Measurements from ENCODE around the gene GABRD. TPM values are rescaled to one million over a fixed set of nuclear protein-coding genes. Genes with fewer than 3 reads are reported as not detected.

GABRD gene
- total and polyA plus RNA-seq, 10 of the 15 experiments (the other 5 are each of a cell fraction or from before 2014, with no cell fraction given) = not detected

GRCh38 chr1:2059290-2059953 is 40.3 kb downstream of the GABRD start:
- Histone ChIP-seq H2AFZ (ENCODE audit: control insufficient read depth, low read depth, low read length) (no peak overlapping the region), H3K27me3 (replicated peaks in 1 of 2; ENCODE audit: control insufficient read depth in 2 of 2, insufficient read depth in 2 of 2, low read length in 1 of 2) (no peaks in the 10 kb centered on the region), H3K79me2 (ENCODE audit: control insufficient read depth, insufficient read depth, low read length) (no peaks in the 10 kb centered on the region), H3K9ac (ENCODE audit: control insufficient read depth, insufficient read depth, low read length) (no peak overlapping the region), H3K9me3 (replicated peaks; ENCODE audit: control insufficient read depth, insufficient read depth, low read length) (peaks cover under 1% of the 10 kb centered on the region; the same call in 1 of the 3 replicates), H4K20me1 (ENCODE audit: control insufficient read depth, insufficient read depth) (no peaks in the 10 kb centered on the region), H3K4me2 (ENCODE audit: control insufficient read depth, insufficient read depth) (no peak overlapping the region), H3K27ac (ENCODE audit: control insufficient read depth, insufficient read depth) (no peak overlapping the region), H3K4me1 (ENCODE audit: control insufficient read depth, insufficient read depth, low read length) (no peaks in the 10 kb centered on the region), H3K4me3 (no peak overlapping the region), H3K36me3 (ENCODE audit: control insufficient read depth in 2 of 2, insufficient read depth in 2 of 2, low read length in 1 of 2) (no peaks in the 10 kb centered on the region)
- intact Hi-C loops (cut with micrococcal nuclease; ENCODE audit: unreplicated experiment) (no loop called here), in situ Hi-C loops (cut with MboI) (no loop called here)
- no TSS peak for BruUV-seq (replicated peaks)
- POLR2A ChIA-PET = no interaction called here
- SMC1A ChIA-PET (ENCODE audit: uncharacterized antibody, unreplicated experiment) = no interaction called here
- WGBS (ENCODE audit: insufficient coverage, insufficient replicate concordance, low lambda C conversion rate, missing lambda C conversion rate) = 89% methylated on average over 33 of the region's 35 CpGs
- no peak for FAIRE-seq
- ATAC-seq = no peak
- CTCF ChIA-PET = interaction anchor here (1.4 kb wide), 1 partner anchor 13 kb away, joined by 4 read pairs; no protein-coding TSS in a partner anchor
- TF ChIP-seq SP1 (IDR thresholded peaks at IDR 0.05; ENCODE audit: low read depth, low read length) = no peak
- TF ChIP-seq IKZF2 (IDR thresholded peaks at IDR 0.05) = no peak
- no peak for TF ChIP-seq BCLAF1 (IDR thresholded peaks at IDR 0.05)
- no peak for TF ChIP-seq KLF5 (IDR thresholded peaks at IDR 0.05; ENCODE audit: partially characterized antibody)
- no peak for TF ChIP-seq YBX1 (IDR thresholded peaks at IDR 0.05)
- TF ChIP-seq, protein P1, sequence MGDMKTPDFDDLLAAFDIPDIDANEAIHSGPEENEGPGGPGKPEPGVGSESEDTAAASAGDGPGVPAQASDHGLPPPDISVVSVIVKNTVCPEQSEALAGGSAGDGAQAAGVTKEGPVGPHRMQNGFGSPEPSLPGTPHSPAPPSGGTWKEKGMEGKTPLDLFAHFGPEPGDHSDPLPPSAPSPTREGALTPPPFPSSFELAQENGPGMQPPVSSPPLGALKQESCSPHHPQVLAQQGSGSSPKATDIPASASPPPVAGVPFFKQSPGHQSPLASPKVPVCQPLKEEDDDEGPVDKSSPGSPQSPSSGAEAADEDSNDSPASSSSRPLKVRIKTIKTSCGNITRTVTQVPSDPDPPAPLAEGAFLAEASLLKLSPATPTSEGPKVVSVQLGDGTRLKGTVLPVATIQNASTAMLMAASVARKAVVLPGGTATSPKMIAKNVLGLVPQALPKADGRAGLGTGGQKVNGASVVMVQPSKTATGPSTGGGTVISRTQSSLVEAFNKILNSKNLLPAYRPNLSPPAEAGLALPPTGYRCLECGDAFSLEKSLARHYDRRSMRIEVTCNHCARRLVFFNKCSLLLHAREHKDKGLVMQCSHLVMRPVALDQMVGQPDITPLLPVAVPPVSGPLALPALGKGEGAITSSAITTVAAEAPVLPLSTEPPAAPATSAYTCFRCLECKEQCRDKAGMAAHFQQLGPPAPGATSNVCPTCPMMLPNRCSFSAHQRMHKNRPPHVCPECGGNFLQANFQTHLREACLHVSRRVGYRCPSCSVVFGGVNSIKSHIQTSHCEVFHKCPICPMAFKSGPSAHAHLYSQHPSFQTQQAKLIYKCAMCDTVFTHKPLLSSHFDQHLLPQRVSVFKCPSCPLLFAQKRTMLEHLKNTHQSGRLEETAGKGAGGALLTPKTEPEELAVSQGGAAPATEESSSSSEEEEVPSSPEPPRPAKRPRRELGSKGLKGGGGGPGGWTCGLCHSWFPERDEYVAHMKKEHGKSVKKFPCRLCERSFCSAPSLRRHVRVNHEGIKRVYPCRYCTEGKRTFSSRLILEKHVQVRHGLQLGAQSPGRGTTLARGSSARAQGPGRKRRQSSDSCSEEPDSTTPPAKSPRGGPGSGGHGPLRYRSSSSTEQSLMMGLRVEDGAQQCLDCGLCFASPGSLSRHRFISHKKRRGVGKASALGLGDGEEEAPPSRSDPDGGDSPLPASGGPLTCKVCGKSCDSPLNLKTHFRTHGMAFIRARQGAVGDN (IDR thresholded peaks at IDR 0.05) = no peak
- no peak for TF ChIP-seq HDAC2 (IDR thresholded peaks at IDR 0.05)
- no peak for TF ChIP-seq ESRRA (IDR thresholded peaks at IDR 0.05; ENCODE audit: low read length)
- no peak for TF ChIP-seq BHLHE40 (IDR thresholded peaks at IDR 0.05; ENCODE audit: borderline replicate concordance in 1 of 2, low read depth in 2 of 2, low read length in 1 of 2)
- TF ChIP-seq POLR2AphosphoS2 (IDR thresholded peaks at IDR 0.05; ENCODE audit: low read depth, low read length) = no peak
- no peak for TF ChIP-seq ETV6 (conservative IDR thresholded peaks at IDR 0.05 in 1 of 2, IDR thresholded peaks at IDR 0.05 in 1 of 2; ENCODE audit: borderline replicate concordance in 1 of 2, low read depth in 1 of 2)
- TF ChIP-seq SPI1 (IDR thresholded peaks at IDR 0.05; ENCODE audit: borderline replicate concordance, insufficient read depth, low read depth, low read length) = no peak
- no peak for TF ChIP-seq MXI1 (IDR thresholded peaks at IDR 0.05; ENCODE audit: low read depth, low read length)
- RAD21 ChIA-PET (ENCODE audit: unreplicated experiment) = no interaction called here
- DNase-seq (ENCODE audit: low read depth, low spot score) = no peak

All from GM12878 (cell line).